Stimulated activated memory B cell treated with anti-CD40 and anti-IgM and Interleukin-4, amounts not matched to agents 10 μg/mL and 1 μg/mL and 100 μg/mL, for 72 hours (primary cell): Measurements from ENCODE around the gene ZNF512.
A peak's percentile ranks its signal among the peaks of the same experiment; 100 is the strongest.
"Not testable (repeated sequence)": the region's sequence is repeated elsewhere in the genome, so short reads cannot be mapped to it uniquely, and the experiment has no call there.

ENCODE experiments used
- ATAC-seq: fragments of 150-1000 bp; cut with Tn5 transposase; 2 replicates; pipeline ENCODE4 v1.10.0; 2021
- H3K27ac Mint-ChIP-seq: one replicate; pipeline ENCODE4 v1.8.0; 2022; ENCODE audit warnings: mild to moderate bottlenecking, mixed read lengths
- H3K27me3 Mint-ChIP-seq: one replicate; pipeline ENCODE4 v1.8.0; 2022; ENCODE audit warnings: mixed read lengths
- H3K36me3 Mint-ChIP-seq: one replicate; pipeline ENCODE4 v1.8.0; 2022; ENCODE audit warnings: mixed read lengths
- H3K4me1 Mint-ChIP-seq: one replicate; pipeline ENCODE4 v1.8.0; 2022; ENCODE audit warnings: mixed read lengths
- H3K4me3 Mint-ChIP-seq: one replicate; pipeline ENCODE4 v1.8.0; 2022; ENCODE audit warnings: mild to moderate bottlenecking, moderate library complexity, mixed read lengths
- H3K9me3 Mint-ChIP-seq: one replicate; pipeline ENCODE4 v1.8.0; 2022; ENCODE audit warnings: mixed read lengths

ZNF512 gene

GRCh38 chr2:27571197-27571596, 11.6 kb upstream of the ZNF512 start:
- ATAC-seq, result no peak
- Mint-ChIP-seq H3K4me3 (no peak overlapping the region), H3K27me3 (peaks cover 35% of the 10 kb centered on the region), H3K9me3 (peaks cover 4% of the 10 kb centered on the region), H3K36me3 (peaks cover 5% of the 10 kb centered on the region), H3K27ac (no peak overlapping the region), H3K4me1 (no peaks in the 10 kb centered on the region)

GRCh38 chr2:27571681-27572080, 11.2 kb upstream of the ZNF512 start:
- Mint-ChIP-seq H3K36me3 (peaks cover 5% of the 10 kb centered on the region), H3K27ac (no peak overlapping the region), H3K27me3 (peaks cover 30% of the 10 kb centered on the region), H3K4me3 (no peak overlapping the region), H3K4me1 (no peaks in the 10 kb centered on the region), H3K9me3 (peaks cover 4% of the 10 kb centered on the region)
- ATAC-seq, result no peak

GRCh38 chr2:27572439-27572838, 10.4 kb upstream of the ZNF512 start:
- Mint-ChIP-seq H3K27ac (no peak overlapping the region), H3K4me1 (no peaks in the 10 kb centered on the region), H3K27me3 (peaks cover 22% of the 10 kb centered on the region), H3K36me3 (peaks cover 5% of the 10 kb centered on the region), H3K4me3 (no peak overlapping the region), H3K9me3 (peaks cover 4% of the 10 kb centered on the region)
- no peak for ATAC-seq

GRCh38 chr2:27572998-27573429, 9.8 kb upstream of the ZNF512 start:
- H3K27ac Mint-ChIP-seq, result no peak overlapping the region
- H3K27me3 Mint-ChIP-seq, result peaks cover 17% of the 10 kb centered on the region
- no peaks in the 10 kb centered on the region for H3K4me1 Mint-ChIP-seq
- peaks cover 5% of the 10 kb centered on the region for H3K36me3 Mint-ChIP-seq
- H3K4me3 Mint-ChIP-seq, result no peak overlapping the region
- no peak for ATAC-seq
- peaks cover 4% of the 10 kb centered on the region for H3K9me3 Mint-ChIP-seq

DNA sequence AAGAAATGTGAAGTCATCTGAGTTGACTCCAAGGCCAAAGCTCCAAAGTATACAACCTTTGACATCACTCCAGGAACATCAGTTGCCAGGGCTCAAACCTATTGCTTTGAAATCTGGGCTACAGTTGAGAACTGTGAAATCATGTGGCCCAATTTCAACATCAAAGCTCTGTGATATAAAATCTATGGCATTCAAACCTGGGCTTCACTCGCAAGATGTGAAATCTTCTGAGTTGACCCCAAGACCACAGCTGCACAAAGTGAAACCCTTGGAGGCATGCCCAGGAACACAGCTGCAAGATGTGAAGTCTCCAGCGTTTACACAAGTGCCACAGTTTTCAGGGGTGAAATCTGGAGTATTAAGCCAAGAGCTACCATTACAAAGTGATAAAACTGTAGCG, 9.4 kb upstream of the ZNF512 start:
- Mint-ChIP-seq H3K9me3 (peaks cover 4% of the 10 kb centered on the region), H3K4me3 (no peak overlapping the region), H3K36me3 (peaks cover 5% of the 10 kb centered on the region), H3K27ac (no peak overlapping the region), H3K4me1 (no peaks in the 10 kb centered on the region), H3K27me3 (peaks cover 12% of the 10 kb centered on the region)
- no peak for ATAC-seq

DNA sequence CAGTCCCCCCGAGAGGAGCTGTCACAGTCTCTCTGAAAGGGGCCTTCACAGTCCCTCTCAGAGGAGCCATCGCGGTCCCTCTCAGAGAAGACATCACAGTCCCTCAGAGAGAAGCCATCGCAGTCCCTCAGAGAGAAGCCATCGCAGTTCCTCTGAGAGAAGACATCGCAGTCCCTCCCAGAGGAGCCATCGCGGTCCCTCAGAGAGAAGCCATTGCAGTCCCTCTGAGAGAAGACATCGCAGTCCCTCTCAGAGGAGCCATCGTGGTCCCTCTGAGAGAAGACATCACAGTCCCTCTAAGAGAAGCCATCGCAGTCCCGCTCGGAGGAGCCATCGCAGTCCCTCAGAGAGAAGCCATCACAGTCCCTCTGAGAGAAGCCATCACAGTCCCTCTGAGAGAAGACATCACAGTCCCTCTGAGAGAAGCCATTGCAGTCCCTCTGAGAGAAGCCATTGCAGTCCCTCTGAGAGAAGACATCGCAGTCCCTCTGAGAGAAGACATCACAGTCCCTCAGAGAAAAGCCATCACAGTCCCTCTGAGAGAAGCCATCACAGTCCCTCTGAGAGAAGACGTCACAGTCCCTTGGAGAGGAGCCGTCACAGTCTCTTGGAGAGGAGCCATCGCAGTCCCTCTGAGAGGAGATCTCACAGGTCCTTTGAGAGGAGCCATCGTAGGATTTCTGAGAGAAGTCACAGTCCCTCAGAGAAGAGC, 1.3 kb upstream of the ZNF512 start:
- H3K4me3 Mint-ChIP-seq, result peak overlapping the region; percentile 62
- peak overlapping the region; percentile 87 for H3K27ac Mint-ChIP-seq
- peaks cover 23% of the 10 kb centered on the region for H3K36me3 Mint-ChIP-seq
- H3K4me1 Mint-ChIP-seq, result peaks cover 32% of the 10 kb centered on the region
- peaks cover 4% of the 10 kb centered on the region for H3K9me3 Mint-ChIP-seq
- no peak for ATAC-seq
- no peaks in the 10 kb centered on the region for H3K27me3 Mint-ChIP-seq

DNA sequence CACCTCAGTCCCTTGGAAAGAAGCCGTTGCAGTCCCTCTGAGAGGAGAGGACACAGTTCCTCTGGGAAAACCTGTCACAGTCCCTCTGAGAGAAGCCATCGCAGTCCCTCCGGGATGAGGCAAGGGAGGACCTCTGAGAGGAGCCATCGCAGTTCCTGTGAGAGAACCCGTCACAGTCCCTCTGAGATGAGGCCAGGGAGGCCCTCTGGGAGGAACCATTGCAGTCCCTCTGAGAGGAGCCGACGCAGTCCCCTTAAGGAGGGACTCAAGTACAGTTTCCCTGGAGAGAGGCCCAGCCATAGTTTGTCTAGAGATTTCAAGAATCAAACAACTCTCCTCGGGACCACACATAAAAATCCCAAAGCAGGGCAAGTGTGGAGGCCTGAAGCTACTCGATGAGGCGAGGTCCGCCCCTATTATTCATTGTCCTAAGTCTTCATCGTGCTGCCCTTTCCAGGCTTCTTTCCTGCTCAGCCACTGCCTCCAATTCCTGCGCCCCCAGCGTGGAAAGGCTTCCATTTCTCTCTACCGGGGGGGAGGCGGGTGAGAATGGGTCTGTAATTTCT, 630 bp upstream of the ZNF512 start:
- ATAC-seq, result no peak
- H3K9me3 Mint-ChIP-seq, result peaks cover 4% of the 10 kb centered on the region
- H3K4me3 Mint-ChIP-seq, result peak overlapping the region; percentile 97
- peaks cover 39% of the 10 kb centered on the region for H3K4me1 Mint-ChIP-seq
- H3K27me3 Mint-ChIP-seq, result no peaks in the 10 kb centered on the region
- peaks cover 29% of the 10 kb centered on the region for H3K36me3 Mint-ChIP-seq
- H3K27ac Mint-ChIP-seq, result peak overlapping the region; percentile 87

DNA sequence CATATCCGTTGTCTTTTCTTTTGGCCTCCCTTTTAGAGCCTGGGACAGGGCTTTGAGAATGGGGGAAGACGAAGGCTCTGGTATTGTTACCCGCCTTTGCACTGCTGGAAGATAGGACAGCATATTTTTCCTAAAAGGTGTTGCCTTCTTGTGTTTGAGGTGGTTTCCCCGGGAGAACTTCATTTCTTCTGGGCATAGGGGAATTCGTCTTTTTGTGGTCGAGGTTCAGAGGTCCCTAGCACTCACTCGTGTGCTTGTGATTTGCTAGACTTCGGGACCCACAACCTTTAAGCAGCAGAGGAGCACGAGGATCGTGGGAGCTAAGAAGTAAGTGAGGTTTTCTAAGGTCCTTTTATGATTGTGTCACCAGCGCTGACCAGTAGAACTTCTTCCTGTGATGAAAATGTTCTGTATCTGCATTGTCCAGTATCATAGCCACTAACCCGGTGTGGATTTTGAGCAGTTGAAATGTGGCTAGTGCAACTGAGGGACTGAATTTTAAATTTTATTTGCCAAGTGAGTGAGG, 611 bp downstream of the ZNF512 start:
- ATAC-seq, result no peak
- no peaks in the 10 kb centered on the region for H3K27me3 Mint-ChIP-seq
- peak overlapping the region; percentile 87 for H3K27ac Mint-ChIP-seq
- peaks cover 47% of the 10 kb centered on the region for H3K4me1 Mint-ChIP-seq
- peaks cover 4% of the 10 kb centered on the region for H3K9me3 Mint-ChIP-seq
- peak overlapping the region; percentile 97 for H3K4me3 Mint-ChIP-seq
- H3K36me3 Mint-ChIP-seq, result peaks cover 38% of the 10 kb centered on the region

GRCh38 chr2:27584597-27584996, 1.8 kb downstream of the ZNF512 start:
- Mint-ChIP-seq H3K36me3 (peaks cover 43% of the 10 kb centered on the region), H3K27me3 (no peaks in the 10 kb centered on the region), H3K4me3 (peak overlapping the region; percentile 49), H3K27ac (no peak overlapping the region), H3K9me3 (peaks cover 3% of the 10 kb centered on the region), H3K4me1 (peaks cover 47% of the 10 kb centered on the region)
- no peak for ATAC-seq

GRCh38 chr2:27587025-27587424, 4.2 kb downstream of the ZNF512 start:
- H3K36me3 Mint-ChIP-seq, result peaks cover 63% of the 10 kb centered on the region
- peaks cover 47% of the 10 kb centered on the region for H3K4me1 Mint-ChIP-seq
- H3K27me3 Mint-ChIP-seq, result no peaks in the 10 kb centered on the region
- H3K4me3 Mint-ChIP-seq, result no peak overlapping the region
- H3K9me3 Mint-ChIP-seq, result peaks cover 9% of the 10 kb centered on the region
- no peak overlapping the region for H3K27ac Mint-ChIP-seq
- no peak for ATAC-seq

GRCh38 chr2:27588308-27588707, 5.5 kb downstream of the ZNF512 start:
- Mint-ChIP-seq H3K9me3 (peaks cover 9% of the 10 kb centered on the region), H3K27me3 (no peaks in the 10 kb centered on the region), H3K4me3 (no peak overlapping the region), H3K27ac (no peak overlapping the region), H3K4me1 (peaks cover 47% of the 10 kb centered on the region), H3K36me3 (peaks cover 70% of the 10 kb centered on the region)
- ATAC-seq, result no peak

- no peak for ATAC-seq
- no peak overlapping the region for H3K27ac Mint-ChIP-seq
These were observed 8.9 kb downstream of the ZNF512 start for GRCh38 chr2:27591745-27592144.

DNA sequence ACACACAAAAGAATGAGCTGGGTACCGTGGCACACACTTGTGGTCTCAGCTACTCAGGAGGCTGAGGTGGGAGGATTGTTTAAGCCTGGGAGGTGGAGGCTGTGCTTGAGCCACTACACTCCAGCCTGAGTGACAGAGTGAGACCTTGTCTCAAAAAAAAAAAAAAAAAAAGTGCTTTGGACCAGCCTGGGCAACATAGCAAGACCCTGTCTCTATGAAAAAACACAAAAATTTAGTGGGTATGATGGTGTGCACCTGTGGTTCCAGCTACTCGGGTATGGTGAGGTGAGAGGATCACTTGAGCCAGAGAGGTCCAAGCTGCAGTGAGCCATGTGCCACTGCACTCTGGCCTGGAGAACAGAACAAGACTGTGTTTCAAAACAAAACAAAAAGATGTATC, 10.4 kb downstream of the ZNF512 start:
- no peaks in the 10 kb centered on the region for H3K27me3 Mint-ChIP-seq
- H3K9me3 Mint-ChIP-seq, result peaks cover 12% of the 10 kb centered on the region
- no peak overlapping the region for H3K27ac Mint-ChIP-seq
- peaks cover 73% of the 10 kb centered on the region for H3K36me3 Mint-ChIP-seq
- no peak for ATAC-seq
- no peak overlapping the region for H3K4me3 Mint-ChIP-seq
- H3K4me1 Mint-ChIP-seq, result peaks cover 19% of the 10 kb centered on the region

More at GRCh38 chr2:27591745-27592144, 8.9 kb downstream of the ZNF512 start:
- peaks cover 24% of the 10 kb centered on the region for H3K4me1 Mint-ChIP-seq
- no peak overlapping the region for H3K4me3 Mint-ChIP-seq
- H3K9me3 Mint-ChIP-seq, result peaks cover 12% of the 10 kb centered on the region
- no peaks in the 10 kb centered on the region for H3K27me3 Mint-ChIP-seq
- H3K36me3 Mint-ChIP-seq, result peaks cover 79% of the 10 kb centered on the region

- H3K4me3 Mint-ChIP-seq, ATAC-seq, H3K27ac Mint-ChIP-seq, H3K27me3 Mint-ChIP-seq: not testable (repeated sequence)
- Mint-ChIP-seq H3K36me3 (peaks cover 72% of the 10 kb centered on the region), H3K9me3 (peaks cover 12% of the 10 kb centered on the region), H3K4me1 (peaks cover 19% of the 10 kb centered on the region)
These were observed 11.3 kb downstream of the ZNF512 start for GRCh38 chr2:27594020-27594703.

GRCh38 chr2:27595412-27595811, 12.6 kb downstream of the ZNF512 start:
- Mint-ChIP-seq H3K36me3 (peaks cover 68% of the 10 kb centered on the region), H3K4me1 (peaks cover 19% of the 10 kb centered on the region)
- not testable (repeated sequence) for H3K9me3 Mint-ChIP-seq, ATAC-seq, H3K27me3 Mint-ChIP-seq, H3K27ac Mint-ChIP-seq, H3K4me3 Mint-ChIP-seq
